ENCODE measurements around the gene TNFRSF6B.

TNFRSF6B gene

DNA sequence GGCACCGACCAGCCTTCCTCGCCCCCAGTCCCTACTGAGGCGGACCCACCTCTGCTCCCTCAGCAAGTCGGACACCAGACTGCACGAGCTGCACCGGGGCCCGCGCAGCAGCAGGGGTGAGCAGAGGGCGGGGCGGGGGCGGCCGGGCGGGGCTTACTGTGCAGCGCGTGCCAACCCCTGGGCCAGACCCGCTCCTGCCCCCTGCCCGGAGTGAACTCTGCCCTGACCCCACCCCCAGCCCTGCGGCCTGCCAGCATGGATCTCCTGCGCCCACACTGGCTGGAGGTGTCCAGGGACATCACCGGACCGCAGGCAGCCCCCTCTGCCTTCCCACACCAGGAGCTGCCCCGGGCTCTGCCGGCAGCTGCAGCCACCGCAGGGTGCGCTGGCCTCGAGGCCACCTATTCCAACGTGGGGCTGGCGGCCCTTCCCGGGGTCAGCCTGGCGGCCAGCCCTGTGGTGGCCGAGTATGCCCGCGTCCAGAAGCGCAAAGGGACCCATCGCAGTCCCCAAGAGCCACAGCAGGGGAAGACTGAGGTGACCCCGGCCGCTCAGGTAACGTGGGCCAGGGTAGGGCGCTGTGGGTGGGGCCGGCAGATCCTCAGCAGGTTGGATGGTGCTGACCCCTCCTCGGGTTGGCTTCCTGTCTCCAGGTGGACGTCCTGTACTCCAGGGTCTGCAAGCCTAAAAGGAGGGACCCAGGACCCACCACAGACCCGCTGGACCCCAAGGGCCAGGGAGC, 41.7 kb downstream of the TNFRSF6B start:
- DNase-seq (ENCODE audit: low read depth) = no peak

- DNase-seq (ENCODE audit: low read depth) = no peak
Measured at GRCh38 chr20:63738687-63739129, 42.3 kb downstream of the TNFRSF6B start.

DNA sequence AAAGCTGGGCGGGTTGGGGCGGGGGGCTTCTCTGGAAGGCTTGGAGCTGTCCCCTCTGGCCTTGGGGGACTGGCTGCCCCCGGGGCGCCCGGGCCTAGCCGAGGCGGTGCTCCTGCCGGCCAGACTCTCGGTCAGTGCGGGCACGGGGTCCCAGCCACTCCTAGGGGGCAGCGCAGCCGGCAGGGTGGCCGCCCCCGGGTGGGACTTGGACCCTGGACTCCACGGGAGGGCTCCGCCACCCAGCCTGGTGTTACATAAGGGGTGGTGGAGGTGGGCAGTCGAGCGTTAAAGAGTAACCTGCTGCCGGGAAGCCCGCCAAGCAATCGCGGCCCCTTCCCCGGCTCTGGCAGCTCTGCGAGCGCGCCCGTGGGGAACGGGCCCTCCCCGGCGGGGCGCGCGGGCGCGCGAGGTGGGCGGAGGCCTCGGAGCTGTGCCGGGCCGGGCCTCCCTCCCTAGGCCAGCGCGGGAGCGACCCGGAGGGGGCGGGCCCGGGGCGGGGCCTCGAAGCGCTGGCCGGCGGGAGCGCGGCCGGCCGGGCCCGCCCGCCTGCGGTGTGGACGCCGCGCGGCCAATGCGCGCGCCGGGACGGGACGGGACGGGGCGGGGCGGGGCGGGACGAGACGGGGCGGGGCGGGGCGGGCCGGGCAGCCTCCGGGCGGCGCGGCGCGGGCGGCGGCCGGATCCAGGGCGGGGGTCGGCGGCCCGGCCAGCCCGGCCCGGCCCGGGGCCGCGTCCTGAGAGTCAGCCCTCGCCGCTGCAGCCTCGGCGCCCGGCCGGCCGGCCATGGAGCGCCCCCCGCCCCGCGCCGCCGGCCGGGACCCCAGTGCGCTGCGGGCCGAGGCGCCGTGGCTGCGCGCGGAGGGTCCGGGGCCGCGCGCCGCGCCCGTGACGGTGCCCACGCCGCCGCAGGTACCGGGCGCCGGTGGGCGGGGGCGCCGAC, 42.9 kb downstream of the TNFRSF6B start, which contains the start of gene SLC2A4RG:
SLC2A4RG (plus strand) TSS at position 647 of the 940 bp plus-strand sequence; CDS start at position 784, 137 bp downstream.
- DNase-seq (ENCODE audit: low read depth) = no peak

- no peak for DNase-seq (ENCODE audit: low read depth)
Measured at GRCh38 chr20:63740070-63740626, 43.7 kb downstream of the TNFRSF6B start.

- no peak for DNase-seq (ENCODE audit: low read depth)
Measured at GRCh38 chr20:63740627-63741353, 44.3 kb downstream of the TNFRSF6B start.

DNA sequence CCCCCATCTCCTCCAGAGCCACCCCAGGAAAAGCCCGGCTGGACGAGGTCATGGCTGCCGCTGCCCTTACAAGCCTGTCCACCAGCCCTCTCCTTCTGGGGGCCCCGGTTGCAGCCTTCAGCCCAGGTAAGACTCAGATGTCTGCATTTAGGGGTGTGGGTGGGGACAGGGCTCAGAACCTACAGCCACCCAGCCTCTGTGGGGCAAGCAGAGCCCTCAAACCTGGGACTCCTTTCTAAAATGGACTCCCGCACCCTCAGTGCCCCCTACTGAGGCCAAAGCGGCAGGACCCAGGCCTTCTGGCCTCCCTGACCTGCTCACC, 44.9 kb downstream of the TNFRSF6B start:
- no peak for DNase-seq (ENCODE audit: low read depth)

DNA sequence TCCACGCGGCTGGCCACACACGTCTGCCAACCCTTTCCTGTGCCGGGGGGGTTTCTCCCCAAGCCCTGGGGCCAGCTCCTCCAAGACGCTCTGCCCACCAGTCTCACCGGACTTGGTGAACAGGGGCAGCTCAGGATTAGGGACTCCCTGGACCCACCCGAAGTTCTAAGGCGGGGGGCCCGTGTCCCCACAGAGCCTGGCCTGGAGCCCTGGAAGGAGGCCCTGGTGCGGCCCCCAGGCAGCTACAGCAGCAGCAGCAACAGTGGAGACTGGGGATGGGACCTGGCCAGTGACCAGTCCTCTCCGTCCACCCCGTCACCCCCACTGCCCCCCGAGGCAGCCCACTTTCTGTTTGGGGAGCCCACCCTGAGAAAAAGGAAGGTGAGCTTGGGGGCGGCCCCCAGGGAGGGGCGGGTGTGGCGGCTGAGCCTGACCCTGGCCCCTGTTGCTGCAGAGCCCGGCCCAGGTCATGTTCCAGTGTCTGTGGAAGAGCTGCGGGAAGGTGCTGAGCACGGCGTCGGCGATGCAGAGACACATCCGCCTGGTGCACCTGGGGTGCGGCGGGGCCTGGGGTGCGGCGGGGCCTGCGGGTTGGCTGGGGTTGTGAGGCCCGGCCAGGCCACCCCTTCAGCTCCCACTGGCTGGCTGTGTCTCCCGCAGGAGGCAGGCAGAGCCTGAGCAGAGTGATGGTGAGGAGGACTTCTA, 45.4 kb downstream of the TNFRSF6B start:
- no peak for DNase-seq (ENCODE audit: low read depth)

- DNase-seq (ENCODE audit: low read depth) = no peak
Measured at GRCh38 chr20:63742381-63743024, 46.1 kb downstream of the TNFRSF6B start.

DNA sequence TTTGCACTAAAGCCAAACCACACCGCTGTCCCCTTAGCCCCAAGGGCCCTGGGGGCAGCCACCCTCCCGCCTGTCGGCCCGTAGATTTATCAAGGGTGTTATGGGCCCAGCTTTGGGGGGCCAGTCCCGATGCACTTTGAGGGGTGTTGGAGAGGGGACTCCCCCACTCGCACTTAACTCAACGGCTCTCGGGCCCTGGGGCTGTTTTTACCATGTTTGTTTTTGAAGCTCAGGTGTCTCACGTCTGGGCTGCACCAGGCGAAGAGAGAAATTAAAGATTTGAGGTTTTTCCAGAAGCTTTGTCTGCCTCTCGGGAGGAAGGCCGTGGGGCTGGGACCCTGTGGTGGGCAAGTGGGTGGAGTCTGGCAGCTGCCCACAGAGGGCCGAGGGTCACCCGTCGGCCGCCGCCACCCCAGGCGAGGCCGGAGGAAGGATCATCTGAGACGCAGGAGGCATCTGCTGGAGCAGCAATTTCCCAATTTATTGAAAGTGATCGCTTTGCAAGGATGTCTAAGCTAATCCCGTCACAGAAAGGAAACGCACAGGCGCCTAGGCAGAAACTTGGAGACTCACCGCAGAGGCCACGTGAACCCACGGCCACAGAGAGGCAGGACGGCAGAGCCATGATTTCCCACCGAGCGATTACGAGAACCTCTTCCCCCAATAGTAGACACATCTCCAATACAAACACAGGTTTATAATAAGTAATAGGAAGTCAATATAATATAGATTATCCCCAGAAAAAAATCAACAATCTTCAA, 46.9 kb downstream of the TNFRSF6B start:
- no peak for DNase-seq (ENCODE audit: low read depth)

DNA sequence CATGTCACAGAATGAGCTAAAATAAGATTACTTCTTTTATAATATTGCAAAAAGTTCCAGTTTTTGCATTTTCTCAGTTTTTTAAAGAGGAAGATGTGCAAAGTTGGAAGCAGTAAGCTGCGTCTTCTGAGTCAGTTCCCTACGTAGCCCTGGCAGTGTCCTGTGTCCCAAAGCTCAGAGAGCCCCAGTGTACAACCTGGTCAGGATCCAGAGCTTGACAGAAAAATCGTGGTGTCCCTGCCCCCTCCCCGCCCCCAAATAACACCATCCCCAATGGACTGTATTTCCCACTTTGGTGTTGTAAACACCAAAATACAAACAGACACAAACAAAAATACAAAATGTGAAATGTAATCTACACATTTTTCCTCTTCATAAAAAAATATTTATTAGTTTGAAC, 47.7 kb downstream of the TNFRSF6B start:
- no peak for DNase-seq (ENCODE audit: low read depth)

GRCh38 chr20:63744574-63745423, 48.3 kb downstream of the TNFRSF6B start:
- no peak for DNase-seq (ENCODE audit: low read depth)

- no peak for DNase-seq (ENCODE audit: low read depth)
Measured at GRCh38 chr20:63745424-63745805, 49.0 kb downstream of the TNFRSF6B start.

DNA sequence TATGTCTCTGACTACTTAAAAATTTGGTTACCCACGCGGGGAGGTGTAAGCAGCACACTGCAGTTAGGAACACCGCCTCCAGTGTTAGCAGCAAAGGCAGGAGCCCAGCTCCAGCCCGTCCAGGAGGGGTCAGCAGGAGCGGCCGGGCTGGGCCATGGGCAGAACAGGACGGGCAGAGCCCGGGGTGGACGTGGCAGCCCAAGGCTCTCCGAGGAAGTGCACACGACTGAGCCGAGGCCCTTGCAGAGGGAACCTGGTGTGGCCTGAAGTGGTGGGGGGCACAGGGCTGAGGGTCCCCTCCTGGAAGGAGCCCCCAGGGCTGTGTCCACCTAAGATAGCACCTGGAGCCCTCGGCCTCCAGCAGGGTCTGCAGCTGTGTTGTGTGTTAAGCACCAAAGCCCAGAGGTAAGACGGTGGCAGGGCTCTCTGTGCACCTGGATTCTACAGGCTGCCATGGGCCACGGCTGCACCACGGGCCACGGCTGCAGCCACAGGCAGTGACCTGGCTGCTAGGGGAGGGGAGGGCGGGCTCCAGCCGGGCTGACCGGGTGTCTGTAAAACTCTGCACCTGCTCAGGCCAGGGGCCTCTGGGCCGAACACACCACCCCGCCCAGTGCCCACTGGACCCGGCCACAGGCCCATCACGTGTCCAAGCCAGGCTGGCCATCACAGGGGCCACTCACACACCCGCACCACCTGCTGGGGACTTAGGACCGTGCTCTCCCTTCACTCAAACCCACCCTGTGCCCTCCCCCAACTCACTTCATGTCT, 49.7 kb downstream of the TNFRSF6B start:
- DNase-seq (ENCODE audit: low read depth) = no peak

- DNase-seq (ENCODE audit: low read depth) = no peak
Measured at GRCh38 chr20:63746751-63747315, 50.4 kb downstream of the TNFRSF6B start.

GRCh38 chr20:63747622-63748069, 51.2 kb downstream of the TNFRSF6B start:
- no peak for DNase-seq (ENCODE audit: low read depth)
